Tibial nerve (tissue), 4 donors: ENCODE measurements around the gene OR56A5.

ENCODE experiments used
- CTCF ChIP-seq, 5 experiments: fragments of 200-600 bp in 3 of 5; fragments of 450-650 bp in 2 of 5; sonication (generic) in 3 of 5; IDR thresholded peaks; one replicate each; pipeline ENCODE4 v1.5.1; 2016 to 2019; ENCODE audit warnings: antibody characterized with exemption in 5 of 5, mild to moderate bottlenecking in 3 of 5, moderate library complexity in 2 of 5
- EP300 ChIP-seq, 2 donors: sonication (generic); formaldehyde crosslinking; IDR thresholded peaks; one replicate each; pipeline ENCODE4 v1.6.1; 2017; ENCODE audit warnings: antibody characterized with exemption in 2 of 2, mild to moderate bottlenecking in 1 of 2
- POLR2A ChIP-seq, 2 donors: fragments of 450-650 bp; IDR thresholded peaks; one replicate each; pipeline ENCODE4 v1.6.1; 2017; ENCODE audit warnings: antibody characterized with exemption in 2 of 2, mild to moderate bottlenecking in 2 of 2, moderate library complexity in 2 of 2

- no peak for TF ChIP-seq CTCF (IDR thresholded peaks at IDR 0.05)
- no peak for TF ChIP-seq POLR2A (IDR thresholded peaks at IDR 0.05)
- TF ChIP-seq EP300 (IDR thresholded peaks at IDR 0.05): no peak
Measured at GRCh38 chr11:5930614-5931013, 37.7 kb downstream of the OR56A5 start.
